HG03064 (cell line): ENCODE measurements around the gene FERMT2.
"Not testable (repeated sequence)": the region's sequence is repeated elsewhere in the genome, so short reads cannot be mapped to it uniquely, and the experiment has no call there.

Source experiments
- ATAC-seq: cut with Tn5 transposase; IDR thresholded peaks from one replicate; pipeline ENCODE4 v1.9.1; 2021; ENCODE audit warnings: low read depth; ENCODE audit not compliant: unreplicated experiment

The FERMT2 gene

GRCh38 chr14:52948836-52949235 lies 2.0 kb downstream of the FERMT2 start:
- no peak for ATAC-seq

GRCh38 chr14:52948039-52948438 lies 2.8 kb downstream of the FERMT2 start:
- ATAC-seq = no peak

GRCh38 chr14:52944254-52944653 lies 6.6 kb downstream of the FERMT2 start:
- no peak for ATAC-seq

- ATAC-seq = no peak
These were observed 11.4 kb downstream of the FERMT2 start for GRCh38 chr14:52939427-52939826.

- no peak for ATAC-seq
These were observed 13.0 kb downstream of the FERMT2 start for GRCh38 chr14:52937869-52938268.

- no peak for ATAC-seq
These were observed 13.5 kb downstream of the FERMT2 start for GRCh38 chr14:52937306-52937705.

GRCh38 chr14:52936437-52936836 lies 14.4 kb downstream of the FERMT2 start:
- no peak for ATAC-seq

- no peak for ATAC-seq
These were observed 15.0 kb downstream of the FERMT2 start for GRCh38 chr14:52935833-52936232.

GRCh38 chr14:52934762-52935161 lies 16.1 kb downstream of the FERMT2 start:
- ATAC-seq = no peak

- ATAC-seq = no peak
These were observed 21.6 kb downstream of the FERMT2 start for GRCh38 chr14:52929192-52929807.

GRCh38 chr14:52926953-52927352 lies 23.9 kb downstream of the FERMT2 start:
- ATAC-seq = no peak

- ATAC-seq = no peak
These were observed 26.8 kb downstream of the FERMT2 start for GRCh38 chr14:52923902-52924575.

GRCh38 chr14:52922656-52923055 lies 28.2 kb downstream of the FERMT2 start:
- no peak for ATAC-seq

GRCh38 chr14:52922059-52922458 lies 28.8 kb downstream of the FERMT2 start:
- no peak for ATAC-seq

GRCh38 chr14:52920411-52920810 lies 30.4 kb downstream of the FERMT2 start:
- ATAC-seq = not testable (repeated sequence)

- ATAC-seq = no peak
These were observed 30.9 kb downstream of the FERMT2 start for GRCh38 chr14:52919971-52920370.

GRCh38 chr14:52918486-52918885 lies 32.4 kb downstream of the FERMT2 start:
- peak; percentile 83 for ATAC-seq

- ATAC-seq = no peak
These were observed 33.1 kb downstream of the FERMT2 start for GRCh38 chr14:52917735-52918134.

- ATAC-seq = no peak
These were observed 36.6 kb downstream of the FERMT2 start for GRCh38 chr14:52914295-52914694.

GRCh38 chr14:52913271-52913670 lies 37.6 kb downstream of the FERMT2 start:
- no peak for ATAC-seq

GRCh38 chr14:52911904-52912303 lies 38.9 kb downstream of the FERMT2 start:
- ATAC-seq = no peak

GRCh38 chr14:52910572-52910971 lies 40.3 kb downstream of the FERMT2 start:
- no peak for ATAC-seq
